ENCODE results near the gene LCE1D. TPM values are rescaled to one million over a fixed set of nuclear protein-coding genes. Genes with fewer than 3 reads are reported as not detected.

Gene LCE1D
- total RNA-seq, 4 donors from 2014 or later: not detected

DNA sequence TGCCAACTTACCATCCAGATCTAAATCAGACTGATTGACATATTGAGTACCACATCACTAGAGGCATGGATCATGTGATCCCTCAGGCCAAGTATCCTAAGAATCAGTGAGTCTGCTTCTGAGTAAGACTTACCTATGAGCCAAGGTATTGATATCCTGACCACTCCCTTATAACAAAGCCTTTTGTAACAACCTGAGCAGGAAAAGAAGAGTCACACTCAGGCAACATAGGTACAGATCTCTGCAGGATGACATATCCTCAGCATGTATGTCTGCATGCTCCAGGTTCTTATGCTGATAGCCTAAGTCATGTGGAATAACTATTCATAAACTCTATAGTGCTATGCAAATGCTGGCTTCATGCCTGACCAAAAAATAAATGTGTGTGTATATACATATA, 28.4 kb downstream of the LCE1D start:
- Histone ChIP-seq H3K4me3 (no peak overlapping the region), H3K27me3 (no peaks in the 10 kb centered on the region), H3K4me1 (no peaks in the 10 kb centered on the region), H3K27ac (no peak overlapping the region), H3K36me3 (no peaks in the 10 kb centered on the region), H3K9me3 (no peaks in the 10 kb centered on the region)
- no peak for ATAC-seq
- TF ChIP-seq POLR2AphosphoS5 (IDR thresholded peaks at IDR 0.05): no peak
- TF ChIP-seq POLR2A (IDR thresholded peaks at IDR 0.05): no peak
- TF ChIP-seq, protein P1, sequence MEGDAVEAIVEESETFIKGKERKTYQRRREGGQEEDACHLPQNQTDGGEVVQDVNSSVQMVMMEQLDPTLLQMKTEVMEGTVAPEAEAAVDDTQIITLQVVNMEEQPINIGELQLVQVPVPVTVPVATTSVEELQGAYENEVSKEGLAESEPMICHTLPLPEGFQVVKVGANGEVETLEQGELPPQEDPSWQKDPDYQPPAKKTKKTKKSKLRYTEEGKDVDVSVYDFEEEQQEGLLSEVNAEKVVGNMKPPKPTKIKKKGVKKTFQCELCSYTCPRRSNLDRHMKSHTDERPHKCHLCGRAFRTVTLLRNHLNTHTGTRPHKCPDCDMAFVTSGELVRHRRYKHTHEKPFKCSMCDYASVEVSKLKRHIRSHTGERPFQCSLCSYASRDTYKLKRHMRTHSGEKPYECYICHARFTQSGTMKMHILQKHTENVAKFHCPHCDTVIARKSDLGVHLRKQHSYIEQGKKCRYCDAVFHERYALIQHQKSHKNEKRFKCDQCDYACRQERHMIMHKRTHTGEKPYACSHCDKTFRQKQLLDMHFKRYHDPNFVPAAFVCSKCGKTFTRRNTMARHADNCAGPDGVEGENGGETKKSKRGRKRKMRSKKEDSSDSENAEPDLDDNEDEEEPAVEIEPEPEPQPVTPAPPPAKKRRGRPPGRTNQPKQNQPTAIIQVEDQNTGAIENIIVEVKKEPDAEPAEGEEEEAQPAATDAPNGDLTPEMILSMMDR (IDR thresholded peaks at IDR 0.05): no peak

DNA sequence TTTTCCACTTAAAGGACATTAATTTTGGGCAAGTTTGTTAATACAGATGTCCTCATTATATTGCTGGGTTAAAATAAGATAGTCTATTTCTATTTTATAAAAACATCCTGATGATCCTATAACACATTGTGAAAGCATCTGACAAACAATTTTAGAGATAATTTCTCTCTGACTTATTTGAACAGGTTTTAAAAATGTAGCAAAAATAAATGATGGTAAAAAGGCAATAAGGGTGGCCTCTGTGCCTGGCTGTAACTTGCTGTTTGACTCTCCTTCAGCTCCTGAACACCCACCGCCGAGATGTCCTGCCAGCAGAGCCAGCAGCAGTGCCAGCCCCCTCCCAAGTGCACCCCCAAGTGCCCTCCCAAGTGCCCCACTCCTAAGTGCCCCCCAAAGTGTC, 30.7 kb downstream of the LCE1D start, which contains the start of gene LCE1A:
Gene LCE1A, plus strand, starts transcription at position 301 of the 400 bp plus-strand sequence. Its CDS starts 0 bp downstream, at position 301.
- no peak for TF ChIP-seq POLR2A (IDR thresholded peaks at IDR 0.05)
- TF ChIP-seq, protein P1 (IDR thresholded peaks at IDR 0.05): no peak
- no peak for TF ChIP-seq POLR2AphosphoS5 (IDR thresholded peaks at IDR 0.05)
- no peak for TF ChIP-seq EP300 (IDR thresholded peaks at IDR 0.05)
- H3K36me3 ChIP-seq: no peaks in the 10 kb centered on the region
- no peak for ATAC-seq
- WGBS, 2 donors (ENCODE audit: low coverage in 1 of 2): 62 to 67% methylated on average over 1 to 2 of the region's 2 CpGs
- no peaks in the 10 kb centered on the region for H3K9me3 ChIP-seq
- no peaks in the 10 kb centered on the region for H3K4me1 ChIP-seq
- no peak within 1 kb of the TSS for H3K4me3 ChIP-seq
- H3K27ac ChIP-seq: no peak within 1 kb of the TSS
- H3K27me3 ChIP-seq: no peaks in the 10 kb centered on the region

DNA sequence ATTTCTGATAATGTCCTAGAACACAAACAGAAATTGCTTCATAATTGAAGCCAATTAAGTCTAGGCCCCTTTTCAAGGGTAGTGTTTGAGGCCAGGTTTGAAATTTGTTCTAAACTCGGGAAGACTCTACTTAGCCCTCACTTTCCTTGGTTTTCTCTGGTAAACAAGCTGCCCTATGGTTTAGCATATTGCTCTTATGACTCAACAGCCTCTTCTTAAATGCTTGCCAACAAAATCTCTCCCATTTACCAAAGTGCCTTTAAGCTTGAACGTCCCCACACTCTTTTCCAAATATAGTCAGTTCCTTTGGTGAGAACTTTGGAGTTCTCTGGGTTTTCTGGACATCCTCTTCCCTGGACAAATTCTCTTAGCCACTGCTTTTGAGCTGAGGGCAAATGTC, 40.3 kb downstream of the LCE1D start:
- Histone ChIP-seq H3K4me3 (no peak overlapping the region), H3K36me3 (no peaks in the 10 kb centered on the region), H3K27ac (no peak overlapping the region), H3K9me3 (no peaks in the 10 kb centered on the region), H3K27me3 (no peaks in the 10 kb centered on the region), H3K4me1 (no peaks in the 10 kb centered on the region)
- TF ChIP-seq POLR2AphosphoS5 (IDR thresholded peaks at IDR 0.05): no peak
- no peak for TF ChIP-seq EP300 (IDR thresholded peaks at IDR 0.05)
- no peak for TF ChIP-seq POLR2A (IDR thresholded peaks at IDR 0.05)
- TF ChIP-seq, protein P1 (IDR thresholded peaks at IDR 0.05): no peak
- ATAC-seq: no peak
- 32 to 39% methylated on average over 2 of the region's 2 CpGs for WGBS, 2 donors (ENCODE audit: low coverage in 1 of 2)

DNA sequence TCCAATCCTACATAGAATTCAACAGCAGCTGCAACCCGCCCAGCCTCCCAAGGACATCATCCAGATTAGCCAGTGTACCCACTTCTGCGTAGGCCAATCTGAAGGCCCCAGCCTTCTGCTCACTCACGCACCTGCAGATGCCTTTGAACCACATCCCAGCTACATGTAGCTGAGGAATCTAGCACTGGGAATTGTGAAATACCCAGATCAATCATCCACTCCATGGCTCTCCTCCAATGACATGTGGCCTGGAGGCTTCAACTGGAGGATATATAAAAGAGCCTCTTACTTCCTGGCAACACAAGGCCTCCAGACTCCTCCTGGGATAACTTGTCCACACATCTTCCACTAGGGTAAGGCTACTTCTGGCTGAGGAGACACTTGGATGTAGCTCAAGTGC, 46.0 kb downstream of the LCE1D start, which contains the start of gene LCE6A:
Gene LCE6A, plus strand, starts transcription at position 301 of the 400 bp plus-strand sequence. CDS start 665 bp downstream, outside the sequence.
- 50 to 93% methylated on average over 1 to 3 of the region's 3 CpGs for WGBS, 2 donors (ENCODE audit: low coverage in 1 of 2)
- no peak for ATAC-seq
- TF ChIP-seq EP300 (IDR thresholded peaks at IDR 0.05) (no peak), POLR2AphosphoS5 (IDR thresholded peaks at IDR 0.05) (no peak), POLR2A (IDR thresholded peaks at IDR 0.05) (no peak)
- TF ChIP-seq, protein P1 (IDR thresholded peaks at IDR 0.05): no peak
- Histone ChIP-seq H3K27me3 (no peaks in the 10 kb centered on the region), H3K9me3 (no peaks in the 10 kb centered on the region), H3K4me3 (no peak within 1 kb of the TSS), H3K36me3 (no peaks in the 10 kb centered on the region), H3K27ac (no peak within 1 kb of the TSS), H3K4me1 (no peaks in the 10 kb centered on the region)

Other genes with a start within 250 kb of the LCE1D start
- gene LCE3E, start 229.9 kb upstream of the LCE1D start, total RNA-seq: not detected
- 1 to 10 TPM in 1 of 4 donors, not detected in 3; 1.4 TPM for gene LCE3D, start 216.2 kb upstream of the LCE1D start, total RNA-seq
- gene LCE3C, start 196.5 kb upstream of the LCE1D start, total RNA-seq: not detected
- gene LCE3B, start 182.9 kb upstream of the LCE1D start, total RNA-seq: not detected
- not detected for gene LCE3A, start 173.6 kb upstream of the LCE1D start, total RNA-seq
- gene LCE2D, start 133.3 kb upstream of the LCE1D start, total RNA-seq: not detected
- gene LCE2C, start 121.4 kb upstream of the LCE1D start, total RNA-seq: not detected
- gene LCE2B, start 110.6 kb upstream of the LCE1D start, total RNA-seq: not detected
- not detected for gene LCE2A, start 98.4 kb upstream of the LCE1D start, total RNA-seq
- gene LCE4A, start 88.6 kb upstream of the LCE1D start, total RNA-seq: not detected
- gene KPRP, start 38.7 kb upstream of the LCE1D start, total RNA-seq: under 1 TPM in 1 of 4 donors, not detected in 3; 0.12 TPM
- not detected for gene LCE1F, start 21.6 kb upstream of the LCE1D start, total RNA-seq
- under 1 TPM in 1 of 4 donors, not detected in 3; 0.39 TPM for gene LCE1E, start 10.5 kb upstream of the LCE1D start, total RNA-seq
- gene LCE1C, start 9.9 kb downstream of the LCE1D start, total RNA-seq: not detected
- not detected for gene LCE1B, start 15.2 kb downstream of the LCE1D start, total RNA-seq
- gene LCE1A, start 30.8 kb downstream of the LCE1D start, total RNA-seq: not detected
- not detected for gene LCE6A, start 46.1 kb downstream of the LCE1D start, total RNA-seq
- gene LCE7A, start 63.3 kb downstream of the LCE1D start, total RNA-seq: not detected
- gene SMCP, start 81.6 kb downstream of the LCE1D start, total RNA-seq: not detected
- gene IVL, start 111.8 kb downstream of the LCE1D start, total RNA-seq: 10 to 100 TPM in 1 of 4 donors, 1 to 10 TPM in 1, under 1 TPM in 1, not detected in 1; 0.31 to 13.7 (median 1.1) TPM
- not detected for gene SPRR5, start 150.5 kb downstream of the LCE1D start, total RNA-seq
- gene SPRR4, start 173.9 kb downstream of the LCE1D start, total RNA-seq: not detected
- not detected for gene SPRR1A, start 187.4 kb downstream of the LCE1D start, total RNA-seq
- 100 to 1,000 TPM in 1 of 4 donors, 10 to 100 TPM in 2, 1 to 10 TPM in 1; 5.9 to 291 (median 21.5) TPM for gene SPRR3, start 205.0 kb downstream of the LCE1D start, total RNA-seq
- gene SPRR1B, start 234.5 kb downstream of the LCE1D start, total RNA-seq: 10 to 100 TPM in 2 of 4 donors, not detected in 2; 15.1 to 30.0 TPM
- gene SPRR2D, start 244.4 kb downstream of the LCE1D start, total RNA-seq: 10 to 100 TPM in 2 of 4 donors, 1 to 10 TPM in 1, not detected in 1; 1.2 to 22.4 (median 10.6) TPM